HG03469 (cell line): ENCODE measurements around the gene ANO10.
"Not testable (repeated sequence)": the region's sequence is repeated elsewhere in the genome, so short reads cannot be mapped to it uniquely, and the experiment has no call there.

Source experiments
- ATAC-seq: cut with Tn5 transposase; IDR thresholded peaks from one replicate; pipeline ENCODE4 v1.9.1; 2021; ENCODE audit warnings: mild to moderate bottlenecking, moderate library complexity, moderate number of reproducible peaks; ENCODE audit not compliant: unreplicated experiment

ANO10 gene

GRCh38 chr3:43484926-43485488 lies 136.8 kb downstream of the ANO10 start:
- ATAC-seq = no peak

DNA sequence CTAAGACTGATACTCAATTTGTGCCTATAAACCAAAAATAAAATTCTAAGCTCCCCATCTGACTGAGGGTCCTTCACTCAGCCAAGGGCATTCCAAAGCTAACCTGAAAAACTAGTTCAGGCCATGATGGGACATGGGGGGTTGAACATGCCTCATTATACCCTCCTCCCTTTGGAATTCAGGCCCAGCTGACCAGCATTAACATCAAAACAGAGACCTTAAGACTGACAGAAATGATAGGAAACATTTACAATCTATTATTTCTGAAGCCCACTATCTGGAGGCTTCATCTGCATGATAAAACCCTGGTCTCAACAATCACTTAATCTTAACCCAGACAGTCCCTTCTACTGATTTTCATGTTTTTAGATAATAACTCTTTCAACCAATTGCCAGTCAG lies 140.4 kb downstream of the ANO10 start:
- ATAC-seq = no peak

DNA sequence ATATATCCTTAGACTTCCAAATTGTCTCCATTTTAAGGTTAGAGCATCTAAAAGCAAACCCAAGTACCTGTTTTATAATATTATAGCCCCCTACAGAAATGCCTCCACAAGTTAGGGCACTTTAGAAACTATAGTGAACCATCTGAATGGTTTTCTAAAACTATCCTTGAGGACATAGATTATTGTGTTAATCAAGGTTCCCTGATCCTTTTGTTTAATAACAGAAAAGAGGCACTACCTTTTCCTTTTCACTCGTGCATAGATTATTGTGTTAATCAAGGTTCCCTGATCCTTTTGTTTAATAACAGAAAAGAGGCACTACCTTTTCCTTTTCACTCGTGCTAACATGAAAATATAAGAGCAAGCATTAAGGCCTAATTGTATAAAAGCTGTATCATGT lies 143.0 kb downstream of the ANO10 start:
- not testable (repeated sequence) for ATAC-seq

DNA sequence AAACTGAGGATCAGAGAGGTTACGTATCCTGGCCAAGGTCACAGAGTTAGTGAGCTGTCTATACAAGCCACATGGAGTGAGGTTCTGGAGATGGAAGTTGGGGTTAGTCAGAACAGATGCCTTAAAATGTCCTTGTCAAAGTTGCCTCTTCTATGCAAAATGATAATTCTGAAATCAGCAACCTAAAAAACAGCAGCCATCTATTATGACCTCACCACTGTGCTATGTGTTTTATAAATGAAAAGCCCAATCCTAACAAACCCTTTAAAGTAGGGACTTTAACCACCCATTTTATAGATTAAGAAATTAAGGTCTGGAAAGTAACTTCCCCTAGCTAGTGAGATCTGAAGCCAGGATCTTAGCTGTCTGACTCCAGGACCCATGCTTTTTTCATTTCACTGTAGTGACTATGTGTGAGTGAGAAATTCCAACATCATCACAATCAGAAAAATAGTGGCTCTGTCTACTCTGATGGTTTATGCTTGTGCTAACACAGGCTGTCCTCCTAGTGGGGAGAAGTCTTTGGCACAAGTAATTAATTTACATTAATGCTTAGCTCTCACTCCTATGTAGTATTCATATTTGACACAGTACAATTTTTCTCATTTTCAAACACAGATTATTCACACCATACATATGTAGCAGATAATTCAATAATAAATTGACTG lies 143.6 kb downstream of the ANO10 start:
- no peak for ATAC-seq

GRCh38 chr3:43477600-43477999 lies 144.2 kb downstream of the ANO10 start:
- no peak for ATAC-seq

DNA sequence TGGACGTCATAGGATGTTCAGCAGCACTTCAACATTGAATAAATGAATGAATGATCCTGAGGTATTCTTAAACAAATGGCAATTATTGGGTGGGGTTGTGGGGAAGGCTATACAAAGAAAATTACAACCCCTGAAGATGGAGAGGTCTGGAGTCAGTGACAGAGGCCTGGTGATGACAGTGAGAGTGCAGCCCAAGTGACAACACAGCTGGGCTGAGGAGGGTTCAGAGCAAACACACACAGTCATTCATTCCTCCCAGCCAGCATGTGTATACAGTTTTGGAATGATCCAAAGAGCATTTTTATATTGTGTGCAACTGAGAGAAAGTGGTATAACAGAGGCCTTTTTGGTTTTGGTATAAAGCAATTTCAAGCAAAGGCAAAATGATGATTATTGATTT lies 148.1 kb downstream of the ANO10 start:
- ATAC-seq = no peak

DNA sequence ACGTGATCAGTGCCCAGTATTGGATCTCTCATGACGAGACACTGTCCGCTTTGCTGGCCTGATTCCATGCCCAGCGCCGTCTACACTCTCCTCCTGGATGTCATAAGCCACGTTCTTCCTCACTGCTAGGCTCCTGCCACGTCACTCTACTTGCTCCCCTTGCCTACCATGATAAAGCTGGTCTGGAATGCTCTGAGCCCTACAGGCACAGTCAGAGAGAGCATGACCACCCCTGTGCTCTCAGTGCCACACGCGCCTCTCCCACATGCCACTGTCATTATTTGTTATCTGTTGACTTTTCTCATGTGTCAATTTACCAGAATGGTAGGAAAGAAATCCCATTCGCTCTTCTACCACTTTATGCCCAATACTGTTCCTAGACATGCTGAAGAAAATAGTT lies 148.6 kb downstream of the ANO10 start:
- no peak for ATAC-seq

- ATAC-seq = no peak
These were observed 153.7 kb downstream of the ANO10 start for GRCh38 chr3:43468133-43468532.

GRCh38 chr3:43465109-43465508 lies 156.7 kb downstream of the ANO10 start:
- ATAC-seq = no peak

DNA sequence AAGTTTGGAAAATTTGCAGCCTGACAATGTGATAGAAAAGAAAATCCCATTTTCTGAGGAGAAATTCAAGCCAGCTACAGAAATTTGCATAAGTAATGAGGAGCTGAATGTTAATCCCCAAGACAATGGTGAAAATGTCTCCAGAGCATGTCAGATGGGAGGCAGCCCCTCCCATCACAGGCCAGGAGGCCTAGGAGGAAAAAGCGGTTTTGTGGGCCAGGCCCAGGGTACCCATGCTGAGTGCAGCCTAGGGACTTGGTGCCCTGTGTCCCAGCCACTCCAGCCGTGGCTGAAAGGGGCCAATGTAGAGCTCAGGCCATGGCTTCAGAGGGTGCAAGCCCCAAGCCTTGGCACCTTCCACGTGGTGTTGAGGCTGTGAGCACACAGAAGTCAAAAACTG lies 159.2 kb downstream of the ANO10 start:
- ATAC-seq = not testable (repeated sequence)

- no peak for ATAC-seq
These were observed 160.5 kb downstream of the ANO10 start for GRCh38 chr3:43461345-43461744.

DNA sequence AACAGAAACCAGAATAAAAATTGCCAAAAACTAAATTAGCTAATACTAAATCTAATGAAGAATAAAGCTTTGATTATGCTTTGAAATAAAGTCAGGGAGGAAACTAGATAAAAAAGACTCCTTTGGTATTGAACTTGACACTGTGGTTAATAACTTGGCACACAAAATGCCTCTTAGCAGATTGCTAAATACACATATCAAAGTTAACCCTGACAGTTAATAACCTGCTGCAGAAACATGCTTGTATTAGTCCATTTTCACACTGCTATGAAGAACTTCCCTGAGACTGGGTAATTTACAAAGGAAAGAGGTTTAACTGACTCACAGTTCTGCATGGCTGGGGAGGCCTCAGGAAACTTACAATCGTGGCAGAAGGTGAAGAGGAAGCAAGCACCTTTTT lies 164.8 kb downstream of the ANO10 start:
- not testable (repeated sequence) for ATAC-seq

- no peak for ATAC-seq
These were observed 166.6 kb downstream of the ANO10 start for GRCh38 chr3:43455233-43455632.

- no peak for ATAC-seq
These were observed 167.8 kb downstream of the ANO10 start for GRCh38 chr3:43453981-43454380.

DNA sequence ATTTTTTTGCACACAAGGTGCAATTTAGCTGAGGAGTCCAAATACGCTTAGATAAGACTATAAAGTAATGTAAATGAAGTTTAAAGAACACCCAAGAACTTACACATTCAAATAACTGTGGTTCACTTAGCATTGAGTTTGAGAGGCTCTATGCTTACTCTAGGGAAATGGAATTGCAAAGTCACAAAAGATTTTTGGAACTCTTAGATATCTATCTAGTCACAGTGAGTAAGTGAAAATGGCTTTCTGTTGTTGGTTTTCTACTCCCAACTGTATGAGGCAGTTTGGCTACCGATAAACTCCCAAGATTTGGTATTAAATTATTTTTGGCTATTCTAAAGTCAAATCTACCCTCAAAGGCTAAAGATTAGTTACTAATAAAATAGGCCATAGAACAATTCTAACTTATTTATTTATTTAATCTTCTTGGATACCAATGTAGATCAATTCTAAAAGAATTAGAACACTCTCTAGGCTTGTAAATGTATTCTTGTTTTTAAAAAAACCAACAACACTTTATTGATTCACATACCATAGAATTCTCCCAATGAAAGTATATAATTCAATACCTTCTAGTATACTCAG lies 170.0 kb downstream of the ANO10 start:
- no peak for ATAC-seq

DNA sequence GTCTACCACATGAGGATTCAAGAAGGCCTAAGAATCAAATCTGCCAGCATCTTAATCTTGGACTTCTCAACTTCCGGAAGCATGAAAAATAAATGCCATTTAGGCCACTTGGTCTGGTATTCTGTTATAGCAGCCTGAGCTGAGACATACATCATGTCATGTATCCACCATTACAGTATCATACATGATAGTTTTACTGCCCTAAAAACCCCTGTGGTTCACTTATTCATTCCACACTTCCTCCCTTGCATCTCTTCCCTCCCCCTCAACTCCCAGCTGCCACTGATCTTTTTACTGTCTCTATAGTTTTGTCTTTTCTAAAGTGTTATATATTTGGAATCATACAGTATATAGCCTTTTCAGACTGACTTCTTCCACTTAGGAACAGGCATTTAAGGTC lies 173.7 kb downstream of the ANO10 start:
- no peak for ATAC-seq

- no peak for ATAC-seq
These were observed 176.0 kb downstream of the ANO10 start for GRCh38 chr3:43445820-43446219.

DNA sequence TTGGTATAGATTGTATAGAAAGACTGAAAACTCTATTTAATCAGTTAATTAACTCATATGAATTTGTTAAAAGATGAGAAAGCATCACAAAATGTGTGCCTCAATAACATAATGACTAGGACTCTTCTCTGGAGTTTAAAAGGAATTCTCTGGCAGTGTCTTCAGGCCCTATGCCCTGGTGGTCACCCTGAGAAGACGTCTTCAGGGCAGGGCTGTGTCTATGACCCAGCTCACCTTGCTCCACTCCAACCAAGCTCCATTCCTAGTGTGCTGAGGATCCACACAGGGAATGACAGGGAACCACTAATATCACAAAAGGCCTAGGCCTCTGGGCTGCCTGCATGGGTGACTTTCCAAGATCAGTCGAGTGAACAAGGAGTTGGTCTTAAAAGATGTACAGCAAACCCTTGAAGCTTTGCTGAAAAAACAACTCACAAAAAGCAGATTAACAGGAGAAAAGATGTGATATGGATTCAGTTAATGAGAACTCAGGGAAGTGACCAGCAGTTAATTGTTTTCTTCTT lies 178.9 kb downstream of the ANO10 start:
- no peak for ATAC-seq

DNA sequence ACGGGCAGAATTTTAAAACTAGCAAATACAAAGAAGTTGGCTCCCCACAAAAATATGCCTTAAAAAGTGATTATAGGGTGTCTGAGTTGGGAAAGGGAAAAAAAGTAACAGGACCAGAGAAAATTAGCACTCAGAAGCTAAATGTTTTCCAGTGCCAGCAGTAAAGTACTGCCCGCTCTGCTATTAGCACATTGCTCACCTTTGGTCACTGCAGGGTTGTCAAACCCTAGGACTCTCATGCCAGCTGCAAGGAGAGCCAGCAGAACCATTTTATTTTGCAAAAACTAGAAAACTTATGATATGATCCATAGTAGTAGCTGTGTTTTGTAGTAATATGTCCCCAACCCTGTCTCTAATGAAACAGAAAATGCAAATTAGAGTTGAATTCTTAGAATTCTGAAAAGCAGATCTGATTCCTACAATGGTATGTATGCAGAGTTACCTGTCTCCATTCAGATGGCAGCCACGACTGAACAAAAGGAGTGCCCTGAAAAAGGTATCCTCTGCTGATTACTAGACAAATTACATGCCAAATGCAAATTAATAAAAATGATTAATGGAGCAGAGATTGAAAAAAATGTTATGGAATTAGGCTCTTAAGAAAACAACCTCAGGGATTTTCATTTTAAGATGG lies 185.2 kb downstream of the ANO10 start:
- ATAC-seq = no peak

DNA sequence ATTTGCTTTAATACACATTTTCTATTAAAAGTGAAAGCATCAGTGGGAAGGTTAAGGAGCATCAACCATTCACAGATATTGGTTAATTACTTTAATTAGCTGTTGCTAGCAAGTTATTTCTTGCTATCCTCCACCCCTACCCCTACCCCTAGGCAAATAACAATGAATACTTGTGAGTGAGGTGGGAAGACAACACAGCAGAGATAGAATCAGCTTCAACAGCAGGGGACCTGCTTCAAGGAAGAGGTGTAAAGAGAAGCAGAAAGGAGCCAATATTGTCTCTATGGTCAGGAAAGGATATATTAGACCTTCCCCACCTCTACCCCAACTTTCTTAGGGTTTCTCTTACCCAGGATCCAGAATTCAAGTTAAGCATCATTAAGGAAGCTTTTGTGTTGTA lies 186.1 kb downstream of the ANO10 start:
- no peak for ATAC-seq

DNA sequence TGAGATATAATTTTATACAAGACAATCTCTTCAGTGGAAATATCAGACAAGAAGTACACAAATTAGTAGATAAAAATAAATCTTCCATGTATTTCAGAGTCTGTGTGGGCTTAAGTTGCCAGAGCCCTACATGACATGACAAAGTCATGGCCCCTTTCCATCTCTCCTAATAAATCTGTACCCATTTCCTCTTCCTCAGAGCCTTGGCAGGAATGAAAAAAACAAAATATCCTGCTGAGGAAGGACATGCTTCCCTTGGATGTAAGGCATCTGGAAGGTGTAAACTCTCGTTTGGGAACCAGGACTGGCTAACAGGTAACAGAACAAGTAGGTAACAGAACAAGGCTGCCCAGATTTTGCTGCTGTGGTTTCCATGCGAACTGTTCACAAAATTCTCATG lies 187.4 kb downstream of the ANO10 start:
- no peak for ATAC-seq

DNA sequence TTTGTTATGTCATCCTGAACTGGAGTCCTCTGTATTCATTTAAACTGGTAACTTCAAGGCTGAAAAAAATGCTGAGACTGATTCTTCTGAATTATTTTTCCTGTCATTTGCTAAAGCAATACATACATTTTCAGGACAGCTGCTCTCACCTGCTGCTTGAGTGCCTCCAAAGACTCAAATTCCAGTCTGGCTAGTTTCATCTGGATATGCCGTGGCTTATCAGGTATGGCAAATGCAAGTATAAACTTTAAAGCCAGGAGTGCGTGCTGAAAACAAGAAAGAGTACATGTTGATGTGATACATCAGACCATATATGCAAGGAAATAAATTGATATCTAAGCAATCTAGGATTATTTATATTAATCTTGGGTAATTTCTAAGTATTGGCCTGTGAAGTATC lies 189.3 kb downstream of the ANO10 start:
- ATAC-seq = no peak
